GM23338 (cell line): ENCODE data around the gene LLPH. TPM values are rescaled to one million over a fixed set of nuclear protein-coding genes. Genes with fewer than 3 reads are reported as not detected.
A peak's percentile ranks its signal among the peaks of the same experiment; 100 is the strongest.

ENCODE experiments used
- ATAC-seq: fragments of 200-7000 bp; cut with Tn5 transposase; 3 replicates; pipeline ENCODE4 v1.9.1; 2020
- DNase-seq: peaks from one replicate; pipeline ENCODE4 v3.0.0-alpha.2; 2015; ENCODE audit warnings: low spot score
- H2AFZ ChIP-seq: fragments of 200-600 bp; sonication (generic); 2 replicates; pipeline ENCODE4 v1.8.0; 2016; ENCODE audit warnings: antibody characterized with exemption, mild to moderate bottlenecking, moderate library complexity
- H3F3A ChIP-seq: fragments of 200-600 bp; sonication (generic); replicated peaks from 2 replicates; pipeline ENCODE4 v1.8.0; 2017; ENCODE audit warnings: antibody characterized with exemption, mixed run types, low read depth
- H3K27ac ChIP-seq: fragments of 200-600 bp; sonication (generic); 2 replicates; pipeline ENCODE4 v1.6.1; 2016; ENCODE audit warnings: low read depth
- H3K27me3 ChIP-seq: fragments of 200-600 bp; sonication (generic); 2 replicates; pipeline ENCODE4 v1.8.0; 2016; ENCODE audit warnings: mild to moderate bottlenecking, mixed run types, moderate library complexity; ENCODE audit not compliant: insufficient read depth
- H3K36me3 ChIP-seq: fragments of 200-600 bp; sonication (generic); 2 replicates; pipeline ENCODE4 v1.8.0; 2016; ENCODE audit warnings: mild to moderate bottlenecking; ENCODE audit not compliant: insufficient read depth
- H3K4me1 ChIP-seq: fragments of 200-600 bp; sonication (generic); 2 replicates; pipeline ENCODE4 v1.8.0; 2016; ENCODE audit warnings: mild to moderate bottlenecking, moderate library complexity; ENCODE audit not compliant: insufficient read depth
- H3K4me2 ChIP-seq: fragments of 200-600 bp; sonication (generic); 2 replicates; pipeline ENCODE4 v1.7.1; 2017; ENCODE audit warnings: mixed run types
- H3K4me3 ChIP-seq: fragments of 200-600 bp; sonication (generic); 2 replicates; pipeline ENCODE4 v1.6.1; 2016; ENCODE audit warnings: mixed run types
- H3K79me2 ChIP-seq: fragments of 200-600 bp; sonication (generic); replicated peaks from 2 replicates; pipeline ENCODE4 v1.8.0; 2017; ENCODE audit warnings: mild to moderate bottlenecking; ENCODE audit not compliant: insufficient read depth
- H3K9me2 ChIP-seq: fragments of 200-600 bp; sonication (generic); 2 replicates; pipeline ENCODE4 v1.8.0; 2017; ENCODE audit not compliant: insufficient read depth
- H4K20me1 ChIP-seq: fragments of 200-600 bp; sonication (generic); replicated peaks from 2 replicates; pipeline ENCODE4 v1.8.0; 2017; ENCODE audit warnings: mild to moderate bottlenecking; ENCODE audit not compliant: insufficient read depth
- H3K27ac Mint-ChIP-seq: 2 replicates; pipeline ENCODE4 v1.8.0; 2020; ENCODE audit warnings: inconsistent platforms, mild to moderate bottlenecking, moderate library complexity, mixed read lengths
- H3K27me3 Mint-ChIP-seq: 3 replicates; pipeline ENCODE4 v1.8.0; 2022; ENCODE audit warnings: low read depth, mild to moderate bottlenecking, moderate library complexity, mixed read lengths, inconsistent platforms; ENCODE audit not compliant: insufficient read depth, poor library complexity
- H3K36me3 Mint-ChIP-seq: 3 replicates; pipeline ENCODE4 v1.8.0; 2021; ENCODE audit warnings: low read depth, mild to moderate bottlenecking, inconsistent platforms, moderate library complexity, mixed read lengths
- H3K4me1 Mint-ChIP-seq: 3 replicates; pipeline ENCODE4 v1.8.0; 2020; ENCODE audit warnings: mild to moderate bottlenecking, inconsistent platforms, mixed read lengths
- H3K4me3 Mint-ChIP-seq: 3 replicates; pipeline ENCODE4 v1.8.0; 2021; ENCODE audit warnings: moderate library complexity, mild to moderate bottlenecking, inconsistent platforms, mixed read lengths
- H3K9me3 Mint-ChIP-seq: 3 replicates; pipeline ENCODE4 v1.8.0; 2020; ENCODE audit warnings: moderate library complexity, mild to moderate bottlenecking, inconsistent platforms, mixed read lengths
- EZH2 ChIP-seq: fragments of 200-600 bp; sonication (generic); IDR thresholded peaks from one replicate; pipeline ENCODE4 v1.8.0; 2017; ENCODE audit warnings: antibody characterized with exemption, mild to moderate bottlenecking, low read depth; ENCODE audit not compliant: unreplicated experiment
- STAT1 ChIP-seq: IDR thresholded peaks from one replicate; pipeline ENCODE4 v1.6.1; 2016; ENCODE audit warnings: antibody characterized with exemption; ENCODE audit not compliant: unreplicated experiment
- polyA plus RNA-seq: library from polyadenylated mRNA; unstranded; fragments of >200 nt; fragmentation: Nextera tagmentation; extraction: Ambion mirVana; gene quantifications from 2 replicates; pipeline ENCODE4 v1.2.1, GENCODE V29; 2016
- total RNA-seq: library from RNA; depleted of rRNA; stranded (reverse); fragments of >200 nt; shearing (Covaris generic); gene quantifications from 2 replicates; pipeline ENCODE4 v1.2.3, GENCODE V29; 2014
- TF ChIP-seq, protein P1 (sequence below): IDR thresholded peaks from one replicate; pipeline ENCODE4 v1.6.1; 2018; ENCODE audit warnings: antibody characterized with exemption; ENCODE audit not compliant: unreplicated experiment
- TF ChIP-seq, protein P2 (sequence below), 2 experiments: fragments of 200-600 bp in 1 of 2; sonication (generic) in 1 of 2; conservative IDR thresholded peaks; 2 replicates each; pipeline versions ENCODE4 v1.5.1 to v1.6.1; 2016 to 2017; ENCODE audit warnings: antibody characterized with exemption in 2 of 2, low read depth in 2 of 2, mild to moderate bottlenecking in 2 of 2, moderate library complexity in 1 of 2

LLPH gene
- total and polyA plus RNA-seq, 2 experiments from 2014 or later: 10.7 to 56.6 TPM

DNA sequence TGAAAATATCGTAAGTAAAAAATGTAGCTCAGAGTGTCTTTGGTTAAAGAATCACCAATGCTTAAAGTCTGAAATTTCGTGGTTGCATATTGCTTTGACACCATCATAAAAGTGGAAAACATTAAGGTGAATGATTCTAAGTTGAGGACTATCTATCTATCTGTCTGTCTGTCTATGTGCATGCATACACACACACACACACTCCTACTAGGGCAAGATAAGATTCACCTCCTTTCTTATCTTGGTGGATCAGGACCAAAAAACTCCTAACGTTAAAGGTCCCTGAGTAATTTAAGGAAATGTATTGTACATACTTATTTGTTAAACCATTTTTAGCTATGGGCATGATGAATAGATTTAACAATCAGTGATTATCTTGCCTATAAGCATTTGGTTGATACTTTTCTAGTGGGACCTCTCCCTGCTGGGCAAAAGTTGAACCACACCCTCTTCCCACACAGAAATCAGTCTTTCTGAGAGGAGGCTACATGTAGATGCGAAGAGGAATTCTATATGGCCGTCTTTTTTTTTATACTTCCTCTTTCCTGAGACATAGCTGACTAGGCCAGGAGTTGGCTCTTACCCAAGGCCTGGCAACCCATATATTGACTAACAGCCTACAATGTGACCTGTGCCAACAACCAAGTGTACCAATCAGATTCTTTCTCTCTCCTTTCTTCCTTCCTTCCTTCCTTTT lies 19.3 kb upstream of the LLPH start:
- TF ChIP-seq, protein P1, sequence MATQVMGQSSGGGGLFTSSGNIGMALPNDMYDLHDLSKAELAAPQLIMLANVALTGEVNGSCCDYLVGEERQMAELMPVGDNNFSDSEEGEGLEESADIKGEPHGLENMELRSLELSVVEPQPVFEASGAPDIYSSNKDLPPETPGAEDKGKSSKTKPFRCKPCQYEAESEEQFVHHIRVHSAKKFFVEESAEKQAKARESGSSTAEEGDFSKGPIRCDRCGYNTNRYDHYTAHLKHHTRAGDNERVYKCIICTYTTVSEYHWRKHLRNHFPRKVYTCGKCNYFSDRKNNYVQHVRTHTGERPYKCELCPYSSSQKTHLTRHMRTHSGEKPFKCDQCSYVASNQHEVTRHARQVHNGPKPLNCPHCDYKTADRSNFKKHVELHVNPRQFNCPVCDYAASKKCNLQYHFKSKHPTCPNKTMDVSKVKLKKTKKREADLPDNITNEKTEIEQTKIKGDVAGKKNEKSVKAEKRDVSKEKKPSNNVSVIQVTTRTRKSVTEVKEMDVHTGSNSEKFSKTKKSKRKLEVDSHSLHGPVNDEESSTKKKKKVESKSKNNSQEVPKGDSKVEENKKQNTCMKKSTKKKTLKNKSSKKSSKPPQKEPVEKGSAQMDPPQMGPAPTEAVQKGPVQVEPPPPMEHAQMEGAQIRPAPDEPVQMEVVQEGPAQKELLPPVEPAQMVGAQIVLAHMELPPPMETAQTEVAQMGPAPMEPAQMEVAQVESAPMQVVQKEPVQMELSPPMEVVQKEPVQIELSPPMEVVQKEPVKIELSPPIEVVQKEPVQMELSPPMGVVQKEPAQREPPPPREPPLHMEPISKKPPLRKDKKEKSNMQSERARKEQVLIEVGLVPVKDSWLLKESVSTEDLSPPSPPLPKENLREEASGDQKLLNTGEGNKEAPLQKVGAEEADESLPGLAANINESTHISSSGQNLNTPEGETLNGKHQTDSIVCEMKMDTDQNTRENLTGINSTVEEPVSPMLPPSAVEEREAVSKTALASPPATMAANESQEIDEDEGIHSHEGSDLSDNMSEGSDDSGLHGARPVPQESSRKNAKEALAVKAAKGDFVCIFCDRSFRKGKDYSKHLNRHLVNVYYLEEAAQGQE: no peak
- TF ChIP-seq, protein P2, sequence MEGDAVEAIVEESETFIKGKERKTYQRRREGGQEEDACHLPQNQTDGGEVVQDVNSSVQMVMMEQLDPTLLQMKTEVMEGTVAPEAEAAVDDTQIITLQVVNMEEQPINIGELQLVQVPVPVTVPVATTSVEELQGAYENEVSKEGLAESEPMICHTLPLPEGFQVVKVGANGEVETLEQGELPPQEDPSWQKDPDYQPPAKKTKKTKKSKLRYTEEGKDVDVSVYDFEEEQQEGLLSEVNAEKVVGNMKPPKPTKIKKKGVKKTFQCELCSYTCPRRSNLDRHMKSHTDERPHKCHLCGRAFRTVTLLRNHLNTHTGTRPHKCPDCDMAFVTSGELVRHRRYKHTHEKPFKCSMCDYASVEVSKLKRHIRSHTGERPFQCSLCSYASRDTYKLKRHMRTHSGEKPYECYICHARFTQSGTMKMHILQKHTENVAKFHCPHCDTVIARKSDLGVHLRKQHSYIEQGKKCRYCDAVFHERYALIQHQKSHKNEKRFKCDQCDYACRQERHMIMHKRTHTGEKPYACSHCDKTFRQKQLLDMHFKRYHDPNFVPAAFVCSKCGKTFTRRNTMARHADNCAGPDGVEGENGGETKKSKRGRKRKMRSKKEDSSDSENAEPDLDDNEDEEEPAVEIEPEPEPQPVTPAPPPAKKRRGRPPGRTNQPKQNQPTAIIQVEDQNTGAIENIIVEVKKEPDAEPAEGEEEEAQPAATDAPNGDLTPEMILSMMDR (conservative IDR thresholded peaks at IDR 0.05; ENCODE audit: low read depth in 2 of 2): 0 out of 4 replicates have a peak, but pooled peaks of 1 of the 2 experiments have one; percentile 10
- TF ChIP-seq STAT1: no peak
- Histone ChIP-seq H3K4me2 (no peak overlapping the region), H3K79me2 (no peaks in the 10 kb centered on the region), H3K9me2 (no peaks in the 10 kb centered on the region), H4K20me1 (no peaks in the 10 kb centered on the region), H3K4me3 (no peak overlapping the region), H3K27ac (no peak overlapping the region), H3K36me3 (no peaks in the 10 kb centered on the region), H3K4me1 (peaks cover 2% of the 10 kb centered on the region; the same call in 1 of the 2 replicates), H2AFZ (no peak overlapping the region), H3F3A (no peaks in the 10 kb centered on the region), H3K27me3 (no peaks in the 10 kb centered on the region)
- ATAC-seq (no peak), DNase-seq (peak; percentile 43)
- no peak overlapping the region for H3K27ac Mint-ChIP-seq
- peaks cover 2% of the 10 kb centered on the region for H3K27me3 Mint-ChIP-seq
- H3K36me3 Mint-ChIP-seq: peaks cover 6% of the 10 kb centered on the region; the same call in 2 of the 3 replicates
- H3K4me3 Mint-ChIP-seq: no peak overlapping the region
- peaks cover 4% of the 10 kb centered on the region for H3K4me1 Mint-ChIP-seq
- H3K9me3 Mint-ChIP-seq: no peaks in the 10 kb centered on the region

DNA sequence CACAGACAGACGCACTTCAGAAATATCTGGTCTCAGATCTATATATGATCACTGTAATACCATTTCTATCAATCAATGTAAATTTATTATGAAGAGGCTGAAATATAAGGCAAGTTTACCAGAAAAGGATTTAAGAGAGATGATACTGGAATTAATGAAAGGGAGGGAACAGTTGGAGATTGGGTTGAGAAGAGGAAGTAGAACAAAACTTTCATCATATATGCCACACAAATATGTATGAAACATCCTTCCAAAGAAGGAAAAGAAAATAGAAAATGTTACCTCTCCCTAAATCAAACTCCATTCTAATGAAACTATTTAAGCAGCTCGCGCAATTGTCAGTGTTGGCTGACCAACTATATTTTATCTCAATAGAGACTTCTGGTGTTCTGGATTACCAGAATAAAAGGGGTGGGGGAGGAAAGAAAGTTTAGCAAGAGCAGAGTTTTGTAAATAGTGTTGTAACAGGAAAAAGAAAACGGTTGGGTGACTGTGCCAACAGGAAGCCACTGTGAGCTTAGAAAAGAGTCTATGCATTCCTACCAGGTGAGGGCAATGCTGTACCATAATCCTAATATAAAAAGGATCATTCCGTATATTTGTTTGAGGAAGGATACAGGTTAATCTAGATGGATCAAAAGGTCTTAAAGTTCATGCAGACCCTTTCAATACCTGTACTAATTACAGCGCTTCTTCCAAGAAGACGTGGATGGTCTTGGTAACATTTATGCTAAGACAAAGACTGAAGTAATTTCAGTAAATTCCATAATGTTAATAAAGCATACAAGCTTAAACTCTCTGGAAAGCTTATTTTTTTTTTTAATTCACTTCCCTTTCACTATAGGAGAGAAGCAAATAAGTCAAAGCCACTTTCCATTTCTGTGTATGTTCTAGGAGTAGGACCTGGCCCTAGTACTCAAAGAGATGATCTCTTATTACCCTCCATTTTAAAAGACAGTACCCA lies 14.5 kb upstream of the LLPH start:
- no peaks in the 10 kb centered on the region for H3K27me3 Mint-ChIP-seq
- H3K9me3 Mint-ChIP-seq: peaks cover 18% of the 10 kb centered on the region
- H3K79me2 ChIP-seq: no peaks in the 10 kb centered on the region
- peaks cover 2% of the 10 kb centered on the region; the same call in 1 of the 2 replicates for H3K4me1 ChIP-seq
- H2AFZ ChIP-seq: no peak overlapping the region
- peaks cover 31% of the 10 kb centered on the region for H3K36me3 Mint-ChIP-seq
- peak overlapping the region; percentile 85 for H3K27ac Mint-ChIP-seq
- peaks cover 7% of the 10 kb centered on the region for H3K4me1 Mint-ChIP-seq
- DNase-seq (peak; percentile 81), ATAC-seq (peak; percentile 68)
- peaks cover 5% of the 10 kb centered on the region; the same call in 1 of the 2 replicates for H3K36me3 ChIP-seq
- H4K20me1 ChIP-seq: no peaks in the 10 kb centered on the region
- no peak overlapping the region for H3K4me3 ChIP-seq
- no peak overlapping the region for H3K4me3 Mint-ChIP-seq
- no peaks in the 10 kb centered on the region for H3F3A ChIP-seq
- TF ChIP-seq, protein P2 (conservative IDR thresholded peaks at IDR 0.05; ENCODE audit: low read depth in 2 of 2): peak; percentile 81 to 89
- TF ChIP-seq, protein P1: no peak
- TF ChIP-seq EZH2: no peak
- H3K27ac ChIP-seq: no peak overlapping the region
- no peaks in the 10 kb centered on the region for H3K27me3 ChIP-seq
- H3K9me2 ChIP-seq: no peaks in the 10 kb centered on the region
- H3K4me2 ChIP-seq: no peak overlapping the region
